NCI-H446 treated with DMSO at 0.1 percent for 48 hours (cell line): ENCODE results near the gene PAPPA.

Experiments
- DNase-seq: peaks from one replicate; lab custom pipeline; 2025; lab: John Stamatoyannopoulos, UW

The PAPPA gene

DNA sequence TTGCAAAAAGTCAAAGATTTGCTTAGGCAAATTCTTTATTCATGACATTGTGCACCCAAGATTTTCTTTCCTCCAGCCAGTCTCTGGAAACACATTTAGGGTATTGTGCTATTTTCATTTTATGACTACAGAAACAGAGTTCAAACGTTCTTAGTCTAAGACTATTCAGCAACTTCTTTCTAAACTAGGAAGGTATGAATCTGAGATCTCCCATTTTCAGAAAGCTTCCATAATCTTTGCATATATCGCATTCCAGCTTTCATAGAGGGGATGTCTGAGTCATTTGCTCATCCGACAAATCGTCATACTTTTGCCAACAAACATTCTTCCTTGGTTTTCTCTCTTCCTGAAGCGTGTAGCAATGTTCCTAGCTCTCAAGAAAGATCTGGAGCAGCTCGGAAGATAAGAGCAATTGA, 1.6 kb upstream of the PAPPA start:
- DNase-seq: no peak

DNA sequence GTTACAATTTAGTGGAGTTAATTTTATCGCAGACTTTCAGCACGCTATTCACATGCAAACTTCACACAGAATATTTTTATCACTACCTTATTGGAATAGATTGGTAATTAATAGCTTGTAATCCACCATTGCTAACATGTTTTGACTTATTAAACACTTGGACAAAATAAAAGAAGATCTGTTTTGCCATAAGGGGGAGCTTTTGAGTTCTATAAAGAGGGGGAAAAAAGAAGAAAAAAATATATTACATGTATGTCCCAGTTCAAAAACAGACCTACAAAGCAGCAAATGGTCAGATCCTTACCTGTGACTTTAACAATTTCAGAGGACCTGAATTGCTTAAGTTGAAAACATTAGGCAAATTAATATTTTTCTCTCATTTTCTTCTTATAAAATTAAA, 1.2 kb upstream of the PAPPA start:
- no peak for DNase-seq

DNA sequence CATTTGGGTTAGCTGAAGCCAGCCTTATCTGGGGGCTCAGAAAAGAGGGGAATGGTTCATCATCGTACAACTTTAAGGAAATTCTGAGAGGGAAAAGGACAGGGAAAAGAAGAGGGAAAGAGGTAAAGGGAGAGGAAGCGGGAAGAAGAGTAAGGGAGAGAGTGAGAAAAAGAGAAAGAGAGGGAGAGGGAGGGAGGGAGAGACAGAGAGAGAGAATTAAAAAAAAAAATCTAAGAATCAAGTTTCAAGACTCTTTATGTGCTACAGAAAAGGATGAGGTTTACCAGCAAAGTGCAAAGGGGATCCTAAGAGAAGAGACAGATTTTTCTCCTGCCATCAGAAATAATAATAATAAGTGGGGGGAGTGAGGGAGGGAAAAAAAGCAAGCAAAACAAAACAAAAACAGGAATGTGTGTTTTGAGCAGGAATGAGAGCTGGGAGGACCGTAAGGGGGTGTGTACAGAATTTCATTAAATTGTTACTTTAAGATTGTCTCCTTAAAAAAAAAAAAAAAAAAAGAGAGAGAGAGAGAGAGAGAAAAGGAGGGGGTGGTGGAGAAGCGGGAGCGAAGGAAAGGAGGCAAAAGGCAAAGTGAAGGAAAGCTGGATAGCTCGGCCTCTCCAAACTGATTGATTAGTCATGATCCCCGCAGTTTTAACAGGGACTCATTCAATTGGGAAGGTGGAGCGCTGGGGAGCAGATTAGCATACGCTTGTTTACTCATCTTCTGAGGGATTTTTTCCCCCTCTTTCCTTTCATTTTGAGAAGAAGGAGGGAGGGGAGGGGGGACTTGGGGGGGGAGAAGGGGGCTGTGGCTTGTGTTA, 438 bp upstream of the PAPPA start:
- no peak for DNase-seq

DNA sequence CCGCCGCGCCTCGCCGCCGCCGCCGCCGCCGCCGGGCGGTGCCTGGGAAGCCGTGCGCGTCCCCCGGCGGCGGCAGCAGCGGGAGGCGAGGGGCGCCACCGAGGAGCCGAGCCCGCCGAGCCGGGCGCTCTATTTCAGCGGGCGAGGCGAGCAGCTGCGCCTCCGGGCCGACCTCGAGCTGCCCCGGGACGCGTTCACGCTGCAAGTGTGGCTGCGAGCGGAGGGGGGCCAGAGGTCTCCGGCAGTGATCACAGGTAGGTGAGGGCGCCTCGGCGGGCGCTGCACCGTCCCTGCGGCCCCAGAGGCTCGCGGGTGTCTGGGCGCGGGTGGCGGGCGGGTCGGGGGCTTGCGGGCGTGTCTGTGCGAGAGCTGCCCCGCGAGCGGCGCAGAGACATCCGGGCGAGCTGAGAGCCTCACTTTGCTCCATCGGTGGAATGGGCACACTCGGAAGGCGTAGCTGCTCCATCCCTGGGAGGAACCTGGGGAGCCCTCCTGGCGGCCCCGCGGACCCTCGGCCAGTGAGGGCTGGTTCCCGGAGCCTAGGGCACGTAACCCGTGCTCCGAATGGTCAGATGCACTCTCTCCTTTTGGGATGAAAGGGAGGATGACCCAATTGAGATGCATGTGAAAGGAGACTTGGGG, 864 bp downstream of the PAPPA start:
- no peak for DNase-seq

DNA sequence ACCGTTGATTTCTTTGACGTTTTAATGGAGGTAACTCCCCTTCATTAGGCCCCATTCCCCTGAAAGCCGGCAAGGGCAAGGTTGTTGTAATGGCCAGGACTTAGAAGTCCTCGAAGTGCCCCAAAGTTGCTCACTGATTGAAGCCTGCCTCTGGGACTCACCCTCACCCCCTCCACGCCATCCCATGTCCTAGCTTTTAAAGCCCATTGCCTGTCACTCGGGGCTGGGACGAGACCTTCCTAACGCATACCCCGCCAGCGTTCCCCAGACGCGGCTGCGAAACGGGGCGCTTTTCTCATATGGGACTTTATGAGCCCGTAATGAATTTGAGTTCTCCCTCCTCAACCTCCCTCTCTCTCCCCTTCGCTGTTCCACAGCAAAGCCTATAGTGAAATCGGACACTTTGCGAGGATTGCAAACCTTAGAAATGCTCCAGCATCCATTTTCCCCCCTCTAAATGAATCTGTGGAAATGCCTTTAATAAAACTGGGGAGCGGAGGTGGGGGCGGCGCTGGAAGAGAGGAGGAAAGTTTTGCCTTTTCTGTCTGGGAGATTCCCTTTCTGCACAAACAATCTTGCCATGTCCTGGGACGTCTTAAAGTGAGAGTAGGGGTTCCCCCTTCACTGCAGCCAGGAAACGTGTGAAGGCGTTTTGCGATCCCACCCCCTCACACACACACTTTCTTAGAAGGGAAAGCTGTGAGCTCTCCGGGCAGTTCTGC, 1.5 kb downstream of the PAPPA start:
- DNase-seq: no peak

DNA sequence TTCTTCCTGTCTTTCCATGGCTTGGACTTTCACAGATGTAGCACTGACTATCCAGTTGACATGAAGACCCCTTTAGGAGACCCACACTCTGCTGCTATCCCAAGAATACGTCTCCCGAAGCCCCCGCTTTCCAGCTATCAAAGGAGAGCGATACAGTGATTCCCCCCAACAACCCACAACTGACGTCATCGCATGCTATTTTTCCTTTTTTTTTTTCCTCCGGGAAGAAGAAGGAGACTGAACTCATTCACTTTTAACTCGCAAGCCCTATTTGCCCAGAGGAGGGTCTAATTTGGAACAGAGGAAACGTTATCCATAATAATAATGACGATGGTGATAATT, 2.1 kb downstream of the PAPPA start:
- no peak for DNase-seq

DNA sequence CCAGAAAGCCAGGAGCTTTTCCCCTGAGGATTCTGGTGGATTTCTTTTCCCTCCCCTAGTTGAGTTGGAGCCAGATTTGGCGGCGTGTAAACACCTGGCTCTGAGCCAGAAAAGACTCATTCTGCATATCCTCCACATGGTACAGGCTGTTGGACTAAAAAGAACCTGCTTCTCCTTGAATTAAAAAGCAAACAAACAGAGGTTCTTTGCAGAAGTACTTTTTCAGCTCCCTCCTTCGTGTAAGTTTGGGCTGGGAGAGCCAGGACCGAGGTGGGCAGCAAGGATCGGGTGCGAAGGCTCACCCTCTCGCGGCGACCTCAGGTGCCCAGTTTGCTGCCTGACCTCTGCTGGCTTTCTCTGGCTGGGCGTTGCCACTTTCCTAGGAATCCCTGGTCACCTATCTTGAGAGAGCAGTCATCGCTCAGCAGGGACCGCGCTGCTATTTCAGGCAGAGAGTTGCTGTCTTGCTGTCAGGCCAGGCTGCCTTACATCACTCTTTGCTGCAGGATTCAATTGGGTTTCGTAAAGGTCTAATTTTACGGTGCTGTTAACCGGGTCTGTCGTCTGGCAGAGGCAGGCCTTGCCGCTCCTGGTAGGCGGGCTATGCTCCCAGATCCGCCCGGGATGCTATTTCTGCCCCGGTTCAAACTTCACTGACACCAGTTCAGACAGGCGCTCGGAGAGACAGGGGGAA, 3.2 kb downstream of the PAPPA start:
- DNase-seq: peak; percentile 4

DNA sequence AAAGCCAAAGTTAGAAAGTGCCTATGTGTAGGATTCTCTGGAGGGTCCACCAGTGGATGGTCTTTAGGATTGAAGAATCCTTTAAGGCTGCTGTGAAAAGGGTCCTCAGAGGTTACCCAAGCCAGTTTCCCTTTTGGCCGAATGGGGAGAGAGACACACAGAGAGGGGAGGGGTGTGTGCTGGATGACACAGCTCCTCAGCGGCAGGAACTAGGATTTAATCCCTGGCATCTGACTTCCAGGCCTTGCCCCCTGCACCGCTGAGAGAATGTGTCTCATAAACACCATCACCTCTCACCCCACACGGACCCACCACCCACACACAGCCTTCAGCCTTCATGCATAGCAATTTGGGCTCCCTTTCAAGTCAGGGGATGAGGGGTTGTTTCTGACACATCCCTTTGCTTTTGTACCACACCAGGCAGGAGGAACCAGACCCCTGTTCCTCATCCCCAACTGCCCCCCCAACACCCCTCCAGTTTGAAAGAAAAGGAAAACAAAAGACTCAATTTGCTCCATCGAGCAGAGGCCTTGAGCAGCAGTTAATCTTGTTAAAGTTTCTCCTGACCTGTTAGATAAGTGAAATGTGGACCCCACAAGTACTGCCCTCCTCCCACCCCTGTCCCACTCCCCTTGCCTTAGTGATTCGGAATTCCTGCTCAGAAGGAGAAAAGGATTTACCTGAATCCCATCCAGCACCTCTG, 4.0 kb downstream of the PAPPA start:
- no peak for DNase-seq

DNA sequence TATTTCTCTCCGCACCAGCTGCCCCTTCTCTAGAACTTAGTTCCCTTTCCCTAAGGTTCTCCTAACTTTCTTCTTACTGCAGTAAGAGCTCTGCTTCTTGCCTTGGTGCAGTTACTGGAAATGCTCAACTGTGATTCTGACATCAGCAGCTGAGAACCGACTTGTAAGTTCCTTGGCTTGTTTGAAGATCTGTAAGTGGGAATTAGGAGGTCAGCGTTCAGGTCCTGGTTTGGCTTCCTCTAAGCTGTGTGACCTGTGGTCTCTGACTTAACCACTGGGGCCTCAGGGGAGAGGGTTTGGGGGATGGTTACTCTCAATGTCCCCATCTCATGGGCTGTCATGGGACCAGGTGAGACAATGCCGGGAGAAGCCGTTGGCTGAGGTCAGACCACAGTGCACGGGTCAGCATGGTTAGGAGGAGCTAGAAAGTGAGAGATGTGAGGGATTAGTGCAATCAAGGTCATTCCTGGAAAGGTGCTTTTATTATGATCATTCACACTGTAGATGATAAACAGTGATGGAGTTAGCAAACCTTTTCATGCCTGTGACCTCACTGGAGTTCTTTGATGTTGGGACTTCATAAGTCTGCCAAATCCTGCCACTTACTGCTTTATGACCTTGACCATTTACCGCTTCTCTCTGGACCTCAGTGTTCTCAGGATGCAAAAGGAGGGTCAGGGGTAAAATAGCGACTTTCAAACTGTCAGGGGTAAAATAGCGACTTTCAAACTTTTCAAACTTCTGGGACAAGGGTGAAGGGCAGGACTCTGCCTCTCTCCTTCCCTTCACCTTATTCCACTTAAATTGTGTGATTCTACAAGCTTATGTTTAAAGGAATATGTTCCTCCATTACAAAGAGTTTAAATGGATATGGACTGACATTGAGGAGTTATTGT, 7.3 kb downstream of the PAPPA start:
- DNase-seq: no peak

DNA sequence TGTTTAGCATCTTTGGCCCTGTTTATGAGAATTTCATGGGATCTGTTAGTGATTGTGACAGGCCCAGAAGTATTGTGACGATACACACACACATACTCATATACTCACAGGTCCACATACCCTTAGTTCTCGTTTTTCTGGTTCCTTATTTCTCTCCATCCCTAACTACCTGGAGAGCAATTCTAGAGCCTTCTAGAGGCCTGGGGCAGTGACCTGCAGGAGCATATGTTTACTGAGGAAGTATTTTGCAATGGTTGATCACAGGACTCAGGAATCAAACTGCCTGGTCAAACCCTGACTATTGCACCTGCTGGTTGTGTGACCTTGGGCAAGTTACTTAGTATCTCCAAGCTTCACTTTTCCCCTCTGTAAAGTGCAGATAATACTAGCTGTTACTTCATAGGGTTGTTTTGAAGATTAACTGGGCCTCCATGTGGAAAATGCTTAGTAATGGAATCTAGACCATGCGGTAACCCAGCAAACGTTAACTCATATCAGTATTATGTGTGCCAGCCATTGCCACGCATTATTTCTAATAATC, 8.7 kb downstream of the PAPPA start:
- no peak for DNase-seq

DNA sequence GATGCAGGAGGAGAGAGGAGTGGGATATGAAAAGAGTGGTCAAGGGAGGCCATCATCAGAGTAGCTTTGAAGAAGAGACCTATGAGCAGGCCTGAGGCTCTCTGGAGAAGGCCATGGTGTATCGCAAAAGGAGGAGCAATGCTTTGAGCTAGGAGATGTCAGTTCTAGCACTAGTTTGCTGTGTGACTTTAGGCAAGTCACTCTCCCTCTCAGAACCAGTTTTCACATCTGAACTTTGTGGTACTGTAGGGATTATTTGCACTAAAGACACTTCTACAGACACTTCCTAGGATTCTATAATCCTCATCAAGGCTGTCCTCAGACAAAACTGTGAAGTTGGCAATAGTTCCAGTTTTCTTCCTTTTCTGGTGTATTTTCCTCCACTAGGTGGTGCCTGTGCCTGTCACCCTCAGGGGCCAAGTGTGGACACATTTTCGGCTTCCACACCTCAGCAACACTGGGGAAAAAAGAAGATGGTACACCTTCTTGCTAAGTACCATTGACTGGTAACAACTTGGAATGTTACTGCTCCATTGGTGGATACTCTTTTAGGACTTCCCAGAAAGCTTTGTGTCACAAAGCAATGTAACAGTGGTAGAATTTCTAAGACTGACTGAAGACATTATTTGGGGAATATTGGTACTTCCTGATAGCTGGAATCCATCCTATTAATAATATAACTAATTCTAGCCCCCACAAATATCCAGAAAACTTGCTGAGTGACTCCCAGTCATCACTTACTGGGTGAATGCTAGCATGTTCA, 9.9 kb downstream of the PAPPA start:
- DNase-seq: no peak

DNA sequence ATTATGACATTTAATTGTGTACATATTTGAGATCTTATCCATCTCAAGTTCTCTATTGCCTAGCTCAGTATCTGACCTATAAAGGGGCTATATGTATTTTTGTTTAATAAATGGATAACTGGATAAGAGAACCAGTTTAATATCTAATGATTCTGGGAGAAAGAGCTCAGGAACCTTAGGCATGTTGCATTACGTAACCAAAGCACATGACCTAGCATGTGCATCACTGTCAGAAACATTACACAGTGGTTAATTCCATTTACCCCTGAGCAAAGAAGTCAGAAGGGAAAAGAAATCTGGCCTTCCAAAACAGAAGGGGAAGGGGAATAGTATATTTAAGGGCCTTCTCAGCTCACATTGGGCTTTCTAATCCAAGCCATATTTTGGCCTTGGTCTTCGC, 12.3 kb downstream of the PAPPA start:
- DNase-seq: no peak

DNA sequence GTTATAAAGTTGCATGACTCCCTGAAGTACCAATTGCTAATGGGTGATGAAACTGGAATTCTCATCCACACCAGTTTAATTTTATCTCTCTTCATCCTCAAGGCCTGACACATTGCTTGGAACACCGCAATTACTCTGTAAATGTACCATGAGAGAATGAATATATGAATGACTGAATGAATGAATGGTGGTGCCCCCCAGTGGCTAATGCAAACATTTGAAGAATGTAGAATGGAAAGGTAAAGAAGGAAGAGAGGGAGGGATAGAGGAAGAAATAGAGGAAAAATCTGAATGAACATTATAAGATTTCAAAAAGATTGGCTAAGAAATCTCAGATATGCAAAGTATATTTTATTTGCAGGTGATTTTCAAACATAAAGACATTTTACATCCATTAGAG, 13.1 kb downstream of the PAPPA start:
- DNase-seq: no peak

DNA sequence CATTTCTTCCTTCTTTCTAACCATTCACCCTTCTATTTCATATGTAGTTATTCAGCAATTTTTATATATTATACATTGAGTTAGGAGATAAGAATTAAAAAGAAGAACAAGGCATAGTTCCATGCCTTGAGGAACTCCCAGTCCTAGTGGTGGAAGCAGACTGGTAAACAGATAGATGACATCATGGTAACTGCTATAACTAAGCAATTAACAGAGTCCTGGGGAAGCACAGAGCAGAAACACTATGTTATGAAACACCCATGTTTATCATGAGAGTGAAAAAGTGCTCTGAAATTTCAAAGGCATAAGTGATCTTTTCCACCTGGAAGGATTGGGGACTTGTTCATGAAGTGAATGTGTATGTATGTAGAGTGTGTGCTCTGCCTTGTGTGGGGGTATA, 14.6 kb downstream of the PAPPA start:
- DNase-seq: no peak

DNA sequence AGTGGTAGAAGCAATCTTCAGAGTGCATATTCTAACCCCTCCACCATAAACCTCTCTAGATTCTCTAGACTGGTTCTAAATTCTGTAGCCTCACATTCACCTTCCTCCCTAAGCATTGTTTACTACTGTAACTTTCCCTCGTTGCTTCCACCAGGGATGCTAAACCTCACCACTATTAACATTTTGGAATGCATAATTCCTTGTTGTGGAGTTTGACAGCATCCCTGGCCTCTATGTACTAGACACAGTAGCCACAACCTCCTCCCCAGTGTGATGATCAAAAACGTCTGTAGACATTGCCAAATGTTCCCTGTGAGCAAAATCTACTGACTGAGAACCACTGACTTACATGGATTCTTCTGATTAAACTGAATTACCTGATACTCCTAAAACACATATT, 18.6 kb downstream of the PAPPA start:
- no peak for DNase-seq

DNA sequence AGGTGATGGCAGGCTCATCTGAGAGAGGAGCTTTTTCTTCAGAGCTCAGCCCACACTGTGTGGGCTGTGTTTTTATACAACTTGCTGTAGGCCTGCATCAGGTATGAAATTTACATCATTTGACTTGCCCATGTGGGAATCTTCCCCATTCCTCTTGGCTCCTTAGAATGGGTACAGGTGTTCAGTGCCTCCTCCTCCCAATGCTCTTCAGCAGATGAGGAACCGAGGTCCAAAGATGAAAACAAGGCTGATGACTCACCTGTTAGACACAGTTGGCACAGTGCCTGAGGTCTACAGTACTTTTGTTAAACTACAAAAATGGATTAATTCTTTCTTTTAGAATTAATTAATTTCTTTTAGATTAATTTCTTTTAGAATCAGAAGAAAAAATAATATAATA, 20.8 kb downstream of the PAPPA start:
- DNase-seq: no peak

DNA sequence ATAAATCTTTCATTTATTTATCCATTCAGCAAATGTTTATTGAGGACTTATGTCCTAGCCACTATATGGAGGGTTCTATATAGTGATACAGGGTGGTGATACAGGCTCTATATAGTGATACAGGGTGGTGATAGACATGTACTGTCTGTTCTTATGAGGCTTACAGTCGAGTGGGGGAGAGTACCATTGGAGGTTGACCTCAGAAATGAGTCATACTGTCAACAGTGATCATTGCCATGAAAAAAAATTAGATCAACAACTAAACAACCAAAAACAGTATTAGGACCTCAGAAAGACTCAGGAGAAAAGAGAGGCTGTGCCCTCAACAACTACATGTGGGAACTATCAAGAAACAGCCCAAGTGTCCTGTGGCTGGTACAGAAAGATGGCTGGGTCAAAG, 22.0 kb downstream of the PAPPA start:
- DNase-seq: no peak

DNA sequence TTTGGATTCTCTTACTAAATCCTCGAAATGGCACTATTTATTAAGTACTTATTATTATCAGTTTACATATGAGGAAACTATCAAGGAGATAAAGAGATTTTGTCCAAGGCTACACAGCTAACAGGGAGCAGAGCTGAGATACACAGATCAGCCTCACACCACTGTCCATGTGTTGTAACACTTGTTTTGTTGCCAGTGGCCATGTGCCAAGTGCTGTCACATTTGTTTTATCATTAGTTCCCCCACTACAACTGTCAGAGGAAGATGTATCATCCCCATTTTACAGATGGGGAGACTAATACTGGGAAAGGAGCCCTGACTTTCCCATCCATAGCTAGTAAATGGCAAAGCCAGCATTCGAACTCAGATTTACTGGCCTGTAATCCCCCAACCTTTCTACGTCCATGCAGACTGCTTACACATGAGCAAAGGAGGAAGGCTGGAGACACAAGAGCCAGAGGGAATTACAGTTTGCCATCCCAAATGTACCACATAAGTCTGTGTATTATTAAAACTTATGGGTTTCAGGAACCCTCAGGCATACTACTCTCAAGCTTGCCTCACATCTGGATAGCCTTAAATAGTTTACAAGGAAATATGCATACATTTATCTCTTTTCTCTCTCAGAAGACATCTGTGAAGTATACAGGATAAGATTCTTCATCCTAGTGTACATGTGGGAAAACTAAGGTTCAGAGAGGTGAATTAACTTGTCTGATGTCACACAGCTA, 25.1 kb downstream of the PAPPA start:
- DNase-seq: no peak

DNA sequence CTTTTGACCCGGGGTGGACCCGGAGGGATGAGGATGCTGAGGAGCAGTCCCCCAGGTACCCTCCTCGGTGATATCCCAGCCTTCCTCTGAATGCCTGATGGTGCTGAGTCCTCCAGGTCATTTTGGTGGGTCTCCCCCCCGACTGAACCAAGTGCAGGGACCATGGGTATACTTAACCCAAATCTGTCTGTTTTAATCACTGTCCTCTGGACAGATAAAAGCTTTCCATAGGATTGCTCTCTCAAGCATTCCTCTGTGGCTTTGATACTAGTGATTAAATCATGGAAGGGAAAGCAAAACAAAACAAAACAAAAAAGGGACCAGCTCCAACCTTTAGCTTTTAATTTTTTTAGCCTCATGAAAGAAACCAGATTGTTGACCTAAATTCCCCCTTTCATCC, 26.0 kb downstream of the PAPPA start:
- DNase-seq: no peak
